ENCODE data around the gene L3MBTL1.

The L3MBTL1 gene

DNA sequence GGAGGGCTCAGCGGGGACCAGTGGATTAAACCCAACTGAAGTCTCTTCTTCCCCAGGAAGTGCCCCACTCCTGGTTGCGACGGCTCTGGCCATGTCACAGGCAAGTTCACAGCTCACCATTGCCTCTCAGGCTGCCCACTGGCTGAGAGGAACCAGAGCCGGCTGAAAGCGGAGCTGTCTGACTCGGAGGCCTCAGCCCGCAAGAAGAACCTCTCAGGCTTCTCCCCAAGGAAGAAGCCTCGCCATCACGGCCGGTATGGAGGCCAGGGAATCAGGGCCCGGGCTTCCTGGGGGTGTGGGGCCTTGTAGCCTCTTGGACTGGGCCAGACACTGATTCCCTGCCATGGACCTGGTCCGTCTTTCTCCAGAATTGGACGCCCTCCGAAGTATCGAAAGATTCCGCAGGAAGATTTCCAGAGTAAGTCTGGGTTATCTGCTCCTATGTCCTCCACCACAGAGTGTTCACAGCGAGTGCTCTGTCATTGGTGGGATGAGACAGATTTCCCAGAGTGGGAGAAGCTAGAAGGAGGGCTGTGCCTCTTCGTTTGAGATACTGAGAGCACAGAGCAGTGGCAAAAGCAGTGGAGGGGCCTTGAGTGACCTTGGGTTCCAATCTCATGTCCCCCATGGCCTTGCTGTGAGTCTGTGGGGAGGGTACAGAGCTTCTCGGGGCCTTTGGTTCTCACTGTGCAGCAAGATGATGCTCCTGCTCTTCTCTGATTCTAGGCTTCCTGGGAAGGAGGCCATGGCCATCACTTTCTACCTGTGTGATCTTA lies 28.7 kb downstream of the L3MBTL1 start:
- no peak for DNase-seq

DNA sequence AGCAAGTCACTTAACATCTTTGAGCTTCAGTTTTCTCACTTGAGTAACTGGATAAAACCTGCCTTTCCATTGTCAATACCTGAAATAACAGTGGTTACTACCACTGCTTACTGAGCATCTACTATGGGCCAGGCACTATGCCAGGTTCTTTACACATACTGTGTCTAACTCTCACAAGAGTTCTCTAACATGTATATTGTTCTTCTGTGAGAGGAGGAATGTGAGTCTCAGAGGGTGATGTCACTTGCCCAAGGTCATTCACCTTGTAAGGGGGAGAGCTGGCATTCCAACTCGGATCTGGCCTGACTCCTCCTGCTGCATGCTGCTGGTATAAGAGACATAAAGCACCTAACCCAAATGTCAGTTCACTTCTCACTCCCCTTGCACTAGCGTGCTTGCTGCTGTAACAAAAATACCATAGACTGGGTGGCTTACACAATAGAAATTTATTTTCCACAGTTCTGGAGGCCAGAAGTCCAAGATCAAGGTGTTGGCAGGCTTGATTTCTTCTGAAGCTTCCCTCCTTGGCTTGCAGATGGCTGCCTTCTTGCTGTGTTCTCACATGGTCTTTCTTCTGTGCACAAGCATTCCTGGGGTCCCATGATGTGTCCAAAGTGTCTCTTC lies 29.4 kb downstream of the L3MBTL1 start:
- DNase-seq = no peak

DNA sequence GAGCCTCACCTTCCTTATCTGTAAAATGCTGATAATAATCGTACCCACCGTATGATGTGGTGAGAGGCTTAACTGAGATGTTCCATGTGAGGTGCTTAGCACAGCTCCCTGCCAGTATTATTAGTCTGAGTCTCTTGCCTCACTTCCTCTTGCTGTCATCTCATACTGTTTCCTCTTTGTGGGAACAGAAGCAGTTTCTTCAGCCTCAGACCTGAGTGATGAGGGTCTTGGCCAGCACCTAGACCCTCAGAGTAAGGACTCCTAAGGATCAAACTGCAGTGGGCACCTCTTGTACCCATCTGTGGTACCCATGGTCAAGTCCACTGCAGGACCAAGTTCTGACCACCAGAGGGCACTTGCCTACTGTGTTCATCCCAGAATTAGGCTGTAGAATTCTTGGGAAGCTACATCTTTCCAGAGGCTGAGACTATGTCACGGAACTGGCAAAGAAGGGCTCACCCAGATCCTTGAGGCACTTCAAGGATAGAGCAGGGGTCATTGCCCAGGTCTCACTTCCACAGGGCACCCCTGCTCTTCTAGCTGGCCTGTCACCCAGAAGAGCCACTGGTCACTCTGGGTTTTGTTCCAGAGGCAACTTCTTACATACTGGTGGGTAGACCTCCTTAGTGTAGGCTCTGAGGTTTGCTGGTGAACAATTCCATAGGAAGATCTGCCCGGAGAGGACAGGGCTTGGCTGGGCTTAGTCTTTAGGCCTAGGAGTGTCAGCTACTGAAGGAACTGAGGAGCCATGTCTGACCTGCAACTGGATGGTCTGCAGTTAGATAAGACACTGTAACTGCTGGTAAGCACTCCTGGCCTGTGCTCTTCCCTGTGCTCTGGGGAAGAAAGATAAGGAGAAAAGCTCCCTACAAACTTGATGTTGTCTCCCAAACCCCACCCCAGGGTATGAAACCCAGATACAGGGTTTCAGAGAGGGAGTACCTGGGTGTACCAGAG lies 30.7 kb downstream of the L3MBTL1 start:
- peak; percentile 81 for DNase-seq

DNA sequence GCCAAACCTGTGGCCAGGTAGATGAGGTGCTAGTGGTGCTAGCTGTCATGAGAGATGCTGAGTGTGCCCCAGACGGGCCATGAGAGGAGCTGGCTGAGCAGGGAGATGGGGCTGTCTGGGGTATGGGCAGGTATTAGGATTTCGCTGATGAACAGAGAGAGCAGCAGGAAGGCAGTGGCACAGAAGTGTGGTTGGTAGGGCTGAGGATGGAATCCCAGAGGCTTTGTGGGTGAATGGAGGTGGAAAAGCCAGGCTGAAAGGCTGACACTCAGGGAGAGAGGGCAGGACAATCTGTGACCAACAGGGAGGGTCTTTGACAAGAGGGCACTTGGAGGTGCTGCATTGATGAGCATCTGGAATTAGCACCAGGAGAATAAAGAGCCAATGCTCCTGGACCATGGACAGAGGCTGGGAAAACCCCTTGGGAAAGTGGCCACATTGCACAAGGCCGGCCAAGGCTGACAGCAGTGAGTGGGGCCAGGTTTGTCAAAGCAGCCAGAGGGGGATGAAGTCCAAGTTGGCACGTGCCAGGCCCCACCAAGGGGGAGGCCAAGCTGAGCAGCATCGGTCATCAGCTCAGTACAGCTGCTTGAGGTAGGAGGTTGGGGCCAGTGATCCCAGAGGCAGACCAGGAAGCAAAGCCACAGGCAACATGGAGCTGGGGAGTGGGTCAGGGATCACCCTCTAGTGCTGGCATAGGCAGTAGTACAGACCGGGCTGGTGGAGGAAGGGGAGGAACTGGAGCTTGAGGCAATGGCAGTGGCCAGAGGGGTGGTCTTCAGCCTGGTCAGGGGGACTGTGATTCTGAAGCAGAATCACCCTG lies 31.6 kb downstream of the L3MBTL1 start:
- DNase-seq = no peak

DNA sequence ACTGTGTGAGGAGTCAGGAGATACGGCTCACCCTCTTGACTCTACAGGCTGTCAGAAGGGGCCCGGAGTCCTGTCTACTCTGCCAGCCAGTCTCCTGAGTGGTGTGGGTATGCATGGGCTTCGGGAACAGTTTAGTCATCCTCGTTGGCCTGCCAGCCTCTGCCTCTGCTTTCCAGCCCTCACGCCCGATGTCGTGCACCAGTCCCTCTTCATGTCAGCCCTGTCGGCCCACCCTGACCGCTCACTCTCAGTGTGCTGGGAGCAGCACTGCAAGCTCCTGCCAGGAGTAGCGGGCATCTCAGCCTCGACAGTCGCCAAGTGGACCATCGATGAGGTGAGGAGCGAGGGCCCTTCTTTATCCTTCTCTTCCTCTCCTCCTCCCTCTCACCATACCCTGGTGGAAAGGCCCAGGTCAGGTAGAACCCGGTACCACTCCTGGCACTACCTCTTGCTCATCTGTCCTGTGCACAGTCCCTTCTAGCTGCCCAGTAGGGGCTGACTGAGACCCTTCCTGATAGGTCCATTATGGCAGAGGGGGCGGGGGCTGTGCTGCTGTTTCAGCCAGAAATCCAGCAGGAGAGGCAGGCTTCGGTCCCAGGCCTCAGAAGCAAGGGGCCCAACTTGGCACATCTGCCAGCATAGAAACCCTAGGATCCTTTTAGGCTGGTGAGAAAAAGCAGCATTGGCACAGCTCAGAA lies 32.6 kb downstream of the L3MBTL1 start:
- no peak for DNase-seq

DNA sequence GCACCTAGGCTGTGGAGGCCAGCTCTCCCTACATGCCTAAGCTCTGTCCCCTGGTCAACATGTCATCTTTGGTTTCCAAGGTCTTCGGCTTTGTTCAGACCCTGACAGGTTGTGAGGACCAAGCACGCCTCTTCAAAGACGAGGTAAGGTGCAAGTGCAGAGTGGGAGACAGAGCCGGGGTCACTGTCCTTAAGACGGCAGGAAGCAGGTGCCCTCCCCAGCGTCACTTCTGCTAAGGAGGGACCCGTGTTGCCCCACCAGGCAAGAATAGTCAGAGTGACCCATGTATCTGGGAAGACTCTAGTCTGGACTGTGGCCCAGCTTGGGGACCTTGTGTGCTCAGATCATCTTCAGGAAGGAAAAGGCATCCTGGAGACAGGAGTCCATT lies 33.2 kb downstream of the L3MBTL1 start:
- DNase-seq = no peak

DNA sequence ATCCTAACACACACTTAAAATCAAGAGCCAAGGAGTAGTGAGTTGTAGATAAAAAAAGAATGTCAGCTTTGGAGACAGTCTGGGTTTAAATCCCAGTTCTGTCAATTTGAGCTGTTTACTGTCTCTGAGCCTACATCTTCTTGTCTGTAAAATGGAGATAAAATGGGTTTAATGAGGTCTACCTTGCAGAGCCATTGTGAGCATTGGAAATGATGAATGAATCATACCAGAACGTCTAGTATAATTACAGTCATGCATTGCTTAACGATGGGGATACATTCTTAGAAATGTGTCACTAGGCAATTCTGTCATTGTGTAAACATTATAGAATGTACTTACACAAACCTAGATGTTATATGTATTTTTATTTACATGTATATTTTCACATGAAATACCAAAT lies 33.7 kb downstream of the L3MBTL1 start:
- no peak for DNase-seq

DNA sequence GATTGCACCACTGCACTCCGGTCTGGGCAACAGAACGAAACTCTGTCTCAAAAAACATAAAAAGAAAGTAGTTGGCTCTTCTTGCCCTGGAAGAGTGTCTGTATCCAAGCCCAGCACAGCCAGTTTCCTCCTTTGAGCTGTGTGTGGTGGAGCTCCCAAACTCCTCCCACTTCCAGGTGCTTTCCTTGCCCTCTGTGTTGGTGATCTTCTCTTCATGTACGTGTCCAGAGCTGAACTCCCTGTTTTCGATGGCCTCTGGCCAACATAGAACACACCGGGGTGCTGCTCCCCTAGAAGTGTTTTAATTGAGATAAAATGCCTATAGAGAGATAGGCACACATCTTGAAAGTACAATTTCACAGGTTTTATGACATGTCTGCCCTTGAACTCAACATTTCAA lies 34.7 kb downstream of the L3MBTL1 start:
- no peak for DNase-seq

DNA sequence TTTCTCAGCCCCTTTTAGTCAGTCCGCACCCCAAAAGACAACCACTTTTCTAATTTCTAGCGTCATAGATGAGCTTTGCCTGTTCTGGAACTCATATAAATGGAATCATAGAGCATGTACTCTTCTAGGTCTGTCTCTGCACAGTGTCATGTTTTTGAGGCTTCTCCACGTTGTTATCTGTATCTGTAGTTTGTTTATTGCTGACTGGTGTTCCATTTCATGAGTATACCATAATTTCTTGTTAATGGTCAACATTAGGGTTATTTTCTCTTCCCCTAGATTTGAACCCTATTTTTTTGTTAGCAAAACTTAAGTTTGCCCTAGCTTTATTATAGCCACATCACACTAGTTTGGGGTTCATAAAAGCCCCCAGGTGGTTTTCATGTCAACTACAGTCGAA lies 35.2 kb downstream of the L3MBTL1 start:
- no peak for DNase-seq

DNA sequence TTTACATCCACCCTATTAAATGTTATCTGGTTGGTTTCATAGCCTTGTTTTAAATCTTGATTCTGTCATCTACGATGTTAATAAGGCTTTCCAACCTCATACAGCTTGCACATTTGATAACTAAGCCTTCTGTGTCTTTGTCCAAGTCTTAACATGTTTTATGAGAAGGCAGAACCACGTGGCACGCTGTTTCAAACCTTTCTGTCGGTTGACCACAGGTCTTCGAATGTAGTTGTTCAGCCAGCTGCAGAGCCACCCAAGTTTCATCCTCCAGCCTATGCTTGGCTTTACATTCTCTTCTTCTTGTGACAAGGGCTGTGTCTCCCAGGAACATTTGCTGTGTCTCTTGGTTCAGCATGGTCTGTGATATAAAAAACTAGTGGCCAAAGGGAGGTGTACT lies 35.6 kb downstream of the L3MBTL1 start:
- no peak for DNase-seq

DNA sequence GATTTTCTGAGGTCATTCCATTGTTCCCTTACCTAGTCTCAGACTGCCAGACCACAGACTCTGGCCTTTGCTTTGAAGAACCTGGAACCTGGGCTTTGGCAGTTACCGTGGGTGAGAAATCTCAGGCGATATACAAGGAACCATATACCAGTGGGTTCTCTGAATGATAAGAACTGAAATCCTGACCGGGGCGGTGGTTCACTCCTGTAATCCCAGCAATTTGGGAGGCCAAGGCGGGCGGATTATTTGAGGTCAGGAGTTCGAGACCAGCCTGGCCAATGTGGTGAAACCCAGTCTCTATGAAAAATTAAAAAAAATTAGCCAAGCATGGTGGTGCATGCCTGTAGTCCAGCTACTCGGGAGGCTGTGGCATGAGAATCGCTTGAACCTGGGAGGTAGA lies 37.0 kb downstream of the L3MBTL1 start:
- DNase-seq = no peak

DNA sequence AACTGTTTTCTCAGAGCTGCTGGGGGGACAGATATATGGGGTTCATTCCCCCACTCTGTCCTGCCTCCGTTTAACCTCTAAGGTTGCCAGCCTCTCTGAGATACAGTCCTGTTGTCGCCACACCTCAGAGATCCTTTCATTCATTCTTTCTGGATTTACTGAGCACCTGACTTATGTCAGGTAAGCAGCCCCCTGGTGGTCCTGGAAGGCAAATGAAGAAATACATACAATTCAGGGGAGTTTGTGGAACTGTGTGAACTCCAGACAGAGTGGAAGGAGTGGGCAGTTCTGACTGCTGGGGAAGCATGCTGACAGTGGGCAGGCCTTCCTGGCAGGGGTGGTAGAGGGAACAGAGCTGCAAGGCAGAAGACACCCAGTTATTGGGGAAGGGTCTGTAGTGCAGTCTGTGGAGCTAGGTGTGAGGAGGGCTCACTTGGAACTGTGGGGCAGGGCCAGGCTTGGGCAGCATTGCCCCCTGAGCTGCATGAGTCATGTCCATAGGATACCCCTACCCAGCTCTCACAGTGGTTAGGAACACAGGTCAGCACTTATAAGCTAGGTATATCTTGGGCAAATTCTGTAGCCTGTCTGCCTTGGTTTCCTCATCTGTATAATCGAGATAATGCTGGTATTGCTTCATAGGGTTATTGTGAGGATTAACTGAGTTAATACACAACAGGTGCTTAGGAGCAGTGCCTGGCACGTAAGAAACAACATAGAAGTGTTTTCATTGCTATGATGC lies 38.5 kb downstream of the L3MBTL1 start:
- peak; percentile 21 for DNase-seq

DNA sequence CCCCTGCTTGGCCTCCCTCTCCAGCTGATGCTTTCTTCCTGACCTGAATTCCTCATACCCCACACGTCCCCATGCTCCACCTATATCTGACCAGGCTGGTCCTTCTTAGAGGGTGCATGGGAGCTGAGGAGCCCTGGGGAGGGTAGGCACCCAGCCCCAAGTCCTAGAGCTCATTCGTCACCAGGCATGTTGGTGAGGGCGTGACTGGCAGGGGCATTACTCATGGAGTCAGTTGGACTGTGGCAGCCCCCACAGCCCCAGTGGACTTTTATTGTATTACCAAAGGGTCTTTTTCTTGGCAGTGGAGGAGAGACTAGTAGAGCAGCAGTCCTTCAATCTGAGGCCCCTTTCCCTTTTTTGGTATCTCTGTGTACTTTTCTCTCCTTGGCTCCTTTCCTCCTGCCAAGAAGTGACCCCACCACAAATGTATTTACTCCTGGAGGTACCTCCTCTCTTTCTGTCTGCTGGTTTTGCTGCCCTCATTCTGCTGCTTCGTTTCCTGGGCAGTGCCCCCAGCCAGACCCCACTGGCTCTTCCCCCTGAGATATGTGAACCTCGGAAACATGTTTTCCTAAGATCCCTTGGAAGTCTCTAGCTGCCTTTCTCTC lies 40.9 kb downstream of the L3MBTL1 start:
- DNase-seq = peak; percentile 28

DNA sequence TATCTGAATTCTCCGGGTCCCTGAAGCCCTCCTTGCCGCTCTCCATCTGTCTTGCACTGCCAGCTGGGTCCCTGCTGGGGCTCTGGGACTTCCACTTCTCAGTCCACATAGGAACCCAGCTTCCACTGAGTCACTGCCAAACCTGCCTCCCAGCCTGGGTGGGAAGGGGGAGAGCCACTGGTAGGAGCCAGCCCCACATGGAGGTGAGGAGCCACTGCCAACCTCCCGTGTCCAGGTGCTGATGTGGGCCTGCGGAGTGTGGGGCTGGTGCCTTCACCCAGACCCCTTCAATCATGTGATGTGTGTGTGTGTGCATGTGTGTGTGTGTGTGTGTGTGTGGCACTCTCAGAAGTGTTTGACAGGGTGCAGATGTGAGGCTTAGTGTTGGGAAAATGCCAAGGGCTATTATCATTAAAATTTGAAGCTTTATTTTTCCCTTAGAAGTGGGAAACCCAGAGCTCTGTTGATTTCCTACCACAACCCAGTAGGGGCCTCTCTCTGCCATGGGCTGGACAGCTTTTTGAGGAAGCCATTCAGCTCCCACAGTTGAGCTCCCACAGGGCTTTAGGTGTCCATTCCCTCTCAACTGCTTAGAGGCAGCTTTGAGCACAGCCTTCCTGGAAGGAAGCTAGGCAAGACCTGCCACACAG lies 42.0 kb downstream of the L3MBTL1 start:
- no peak for DNase-seq

DNA sequence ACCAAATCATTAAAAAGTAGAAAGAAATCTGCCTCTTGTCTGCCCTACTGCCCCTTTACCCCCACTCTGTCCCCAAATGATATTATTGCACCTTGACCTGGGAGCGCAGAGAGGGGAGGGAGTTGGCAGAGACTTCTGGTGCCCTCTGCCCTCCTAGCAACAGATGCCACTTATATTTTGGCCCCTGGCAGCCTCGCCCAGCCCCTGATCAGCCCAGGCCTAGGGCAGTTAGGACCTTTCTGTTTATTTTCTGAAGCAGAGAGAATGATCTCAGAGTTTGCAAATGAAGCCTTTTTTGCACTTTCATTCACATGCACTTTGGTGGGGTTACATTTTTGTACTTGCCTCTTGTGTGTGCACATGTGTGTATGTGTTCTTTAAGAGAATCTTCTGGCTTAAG lies 43.0 kb downstream of the L3MBTL1 start:
- no peak for DNase-seq

DNA sequence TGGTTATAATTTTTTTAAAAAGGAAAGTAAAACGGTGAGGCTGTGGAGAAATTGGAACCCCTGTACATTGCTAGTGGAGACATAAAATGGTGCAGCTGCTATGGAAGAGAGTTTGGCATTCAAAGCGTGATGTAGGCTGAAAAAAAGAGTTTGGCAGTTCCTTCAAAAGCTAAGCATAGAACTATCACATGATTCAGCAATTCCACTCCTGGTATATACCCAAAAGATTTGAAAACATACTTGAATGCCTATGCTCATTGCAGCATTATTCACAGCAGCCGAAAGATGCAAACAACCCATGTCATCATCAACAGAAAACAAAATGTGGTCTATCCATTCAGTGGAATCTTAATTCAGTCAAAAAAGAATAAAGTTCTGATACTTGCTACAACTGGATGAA lies 46.9 kb downstream of the L3MBTL1 start:
- DNase-seq = no peak

DNA sequence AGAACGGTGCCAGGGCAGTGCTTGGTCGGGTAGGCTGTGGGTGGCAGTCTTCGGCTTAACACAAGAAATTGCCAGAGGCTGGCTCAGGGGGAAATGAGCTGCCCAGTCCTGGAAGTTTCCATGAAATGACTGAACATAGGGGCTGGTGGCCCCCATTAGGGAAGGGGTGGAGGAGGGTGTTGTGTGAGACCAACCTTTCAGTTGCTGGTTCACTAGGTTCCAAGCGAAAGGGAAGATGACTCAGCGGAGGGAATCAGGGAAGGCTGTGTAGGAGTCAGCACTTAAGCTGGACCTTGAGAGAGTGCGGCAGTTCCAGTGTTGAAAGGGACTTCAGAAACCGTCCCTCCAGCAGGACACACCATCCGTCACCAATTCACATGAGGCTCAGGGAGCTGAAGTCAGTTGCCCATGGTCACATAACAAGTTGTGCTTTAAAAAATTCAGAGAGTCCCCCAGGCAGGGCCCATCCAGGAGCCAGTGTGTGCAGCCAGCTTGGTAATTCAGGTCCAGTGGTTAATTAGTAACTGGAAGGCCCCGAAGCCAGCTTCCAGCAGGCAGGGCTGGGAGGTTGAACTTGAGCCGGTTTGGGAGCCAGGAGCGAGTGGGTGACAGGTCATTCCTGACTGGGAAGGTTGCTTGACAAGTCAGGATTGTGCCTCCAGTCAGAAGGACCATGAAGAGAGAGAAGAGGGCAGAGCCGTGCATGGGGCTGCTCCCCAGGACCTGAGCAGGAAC lies 51.1 kb downstream of the L3MBTL1 start, which contains the start of gene SGK2:
Gene SGK2, plus strand, starts transcription at position 616 of the 735 bp plus-strand sequence. CDS start 7,469 bp downstream, outside the sequence.
- no peak for DNase-seq

DNA sequence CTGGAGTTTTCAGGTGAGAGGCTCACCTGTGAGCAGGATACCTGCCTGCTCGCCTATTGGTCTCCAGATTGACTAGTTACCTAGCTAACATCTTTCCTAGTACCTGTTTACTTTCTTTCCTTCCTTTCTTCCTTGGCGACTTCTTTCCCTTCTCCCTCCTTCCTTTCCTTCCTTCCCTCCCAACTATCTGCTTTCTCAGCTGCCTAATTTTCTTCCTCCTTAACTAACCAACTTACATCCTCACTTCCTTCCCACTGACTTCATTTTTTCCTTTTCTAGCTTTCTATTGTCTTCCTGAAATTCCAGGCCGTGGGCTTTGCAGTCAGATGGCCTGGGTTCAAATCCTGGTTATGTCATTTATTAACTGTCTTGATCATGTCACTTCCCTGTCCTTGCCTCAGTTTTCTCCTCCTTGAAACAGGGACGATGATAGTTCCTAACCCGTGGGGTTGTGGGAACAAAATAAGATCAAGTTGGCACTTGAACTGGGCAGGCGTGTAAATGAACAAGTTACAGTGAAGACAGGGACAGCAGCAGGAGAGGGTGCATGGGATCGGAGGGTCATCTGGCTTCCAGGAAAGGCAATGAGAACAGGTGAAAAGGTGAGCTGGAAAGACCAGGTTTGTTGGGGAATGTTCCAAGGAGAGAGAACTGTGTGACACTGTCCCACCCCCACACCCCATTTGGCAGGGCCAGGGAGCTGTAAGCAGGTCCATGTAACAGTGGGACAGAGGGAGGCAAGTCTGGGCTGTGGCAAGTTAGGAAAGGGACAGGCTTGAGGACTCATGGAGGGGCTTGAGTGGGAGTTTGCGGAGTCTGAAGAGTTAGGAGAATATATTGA lies 51.9 kb downstream of the L3MBTL1 start:
- DNase-seq = no peak

DNA sequence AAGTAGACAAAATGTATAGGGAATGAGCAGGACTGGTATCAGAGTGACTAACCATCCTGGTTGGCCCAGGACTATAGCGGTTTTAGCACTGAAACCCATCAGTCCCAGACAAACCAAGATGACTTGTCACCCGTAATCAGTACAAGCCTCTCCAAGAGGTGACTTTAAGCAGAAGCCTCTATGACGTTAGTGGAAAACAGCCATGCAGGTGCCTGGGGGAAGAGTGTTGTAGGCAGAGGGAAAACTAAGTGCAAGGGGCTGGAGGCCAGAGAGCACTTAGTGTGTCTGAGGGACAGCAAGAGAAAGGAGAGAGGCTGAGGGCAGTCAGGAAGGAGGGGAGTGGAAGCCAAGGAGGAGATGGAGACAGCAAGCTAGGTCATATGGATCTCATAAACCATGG lies 53.5 kb downstream of the L3MBTL1 start:
- no peak for DNase-seq
